IMR-90 (cell line): ENCODE data around the gene KCNK6. TPM values are rescaled to one million over a fixed set of nuclear protein-coding genes. Genes with fewer than 3 reads are reported as not detected.

Experiments used
- ATAC-seq: fragments of 200-7000 bp; cut with Tn5 transposase; 2 replicates; pipeline ENCODE4 v1.9.1; 2020; ENCODE audit warnings: low read depth, mild to moderate bottlenecking, moderate library complexity
- BruUV-seq: library from RNA; stranded (reverse); fragments of 400-500 nt; replicated peaks from 2 replicates; lab custom pipeline; 2021; lab: Mats Ljungman, UMichigan
- CTCF ChIA-PET: fragments of 300-600 bp; formaldehyde crosslinking; extraction: SDS; loops from one replicate; lab custom pipeline; 2021; ENCODE audit warnings: antibody characterized with exemption; lab: Yijun Ruan, JAX
- POLR2A ChIA-PET: fragments of 300-600 bp; sonication (Branson Sonifier 250); formaldehyde crosslinking; loops from one replicate; lab custom pipeline; 2022; ENCODE audit warnings: antibody characterized with exemption; ENCODE audit not compliant: unreplicated experiment; lab: Charles Lee
- DNase-seq: peaks from one replicate; pipeline ENCODE4 v3.0.0; 2013
- H2AFZ ChIP-seq: replicated peaks from 2 replicates; pipeline ENCODE3; 2013; ENCODE audit warnings: low read length, mild to moderate bottlenecking; ENCODE audit not compliant: poor library complexity
- H2AK5ac ChIP-seq: 2 replicates; pipeline ENCODE4 v1.6.1; 2013; ENCODE audit warnings: low read depth, low read length, inconsistent platforms
- H2AK9ac ChIP-seq: replicated peaks from 2 replicates; pipeline ENCODE3; 2013; ENCODE audit warnings: mild to moderate bottlenecking, low read depth, low read length, moderate library complexity; ENCODE audit not compliant: poor library complexity
- H2BK120ac ChIP-seq: 2 replicates; pipeline ENCODE4 v1.6.1; 2013; ENCODE audit warnings: low read depth, low read length, inconsistent platforms
- H2BK15ac ChIP-seq: 3 replicates; pipeline ENCODE4 v1.6.1; 2013; ENCODE audit warnings: low read depth, low read length, inconsistent platforms
- H2BK20ac ChIP-seq: 2 replicates; pipeline ENCODE4 v1.6.1; 2013; ENCODE audit warnings: low read depth, mild to moderate bottlenecking, inconsistent platforms, low read length, moderate library complexity
- H2BK5ac ChIP-seq: 2 replicates; pipeline ENCODE4 v1.6.1; 2013; ENCODE audit warnings: mild to moderate bottlenecking, low read depth, low read length, inconsistent platforms; ENCODE audit not compliant: poor library complexity, severe bottlenecking
- H3K14ac ChIP-seq: replicated peaks from 2 replicates; pipeline ENCODE4 v1.6.1; 2013; ENCODE audit warnings: low read depth, low read length, inconsistent platforms
- H3K18ac ChIP-seq: 2 replicates; pipeline ENCODE4 v1.6.1; 2013; ENCODE audit warnings: low read depth, low read length, control low read depth
- H3K23ac ChIP-seq: 2 replicates; pipeline ENCODE4 v1.6.1; 2013; ENCODE audit warnings: low read depth, low read length, inconsistent platforms
- H3K27ac ChIP-seq: 2 replicates; pipeline ENCODE4 v1.5.1; 2013; ENCODE audit warnings: mild to moderate bottlenecking, control low read depth, low read length; ENCODE audit not compliant: insufficient read depth
- H3K27me3 ChIP-seq: 2 replicates; pipeline ENCODE4 v1.6.1; 2013; ENCODE audit warnings: low read length; ENCODE audit not compliant: control insufficient read depth, insufficient read depth
- H3K36me3 ChIP-seq: 2 replicates; pipeline ENCODE4 v1.6.1; 2013; ENCODE audit warnings: low read length, mixed read lengths; ENCODE audit not compliant: control insufficient read depth, insufficient read depth
- H3K4ac ChIP-seq: 2 replicates; pipeline ENCODE4 v1.6.1; 2013; ENCODE audit warnings: low read depth, low read length, inconsistent platforms
- H3K4me1 ChIP-seq: 2 replicates; pipeline ENCODE4 v1.6.1; 2013; ENCODE audit warnings: low read length, mixed read lengths; ENCODE audit not compliant: control insufficient read depth, insufficient read depth
- H3K4me2 ChIP-seq: 2 replicates; pipeline ENCODE4 v1.6.1; 2013; ENCODE audit warnings: low read depth, mild to moderate bottlenecking, control low read depth, low read length, moderate library complexity
- H3K4me3 ChIP-seq: 2 replicates; pipeline ENCODE4 v1.5.1; 2013; ENCODE audit warnings: low read depth, mild to moderate bottlenecking, control low read depth, low read length, moderate library complexity; ENCODE audit not compliant: insufficient read depth
- H3K56ac ChIP-seq: 2 replicates; pipeline ENCODE4 v1.6.1; 2013; ENCODE audit warnings: low read length, inconsistent platforms; ENCODE audit not compliant: insufficient read depth; ENCODE audit errors: extremely low read depth
- H3K79me1 ChIP-seq, 2 experiments: 2 replicates each; pipeline ENCODE4 v1.6.1; 2013; ENCODE audit warnings: low read length in 2 of 2, inconsistent platforms in 1 of 2, low read depth in 1 of 2
- H3K9ac ChIP-seq: 2 replicates; pipeline ENCODE4 v1.6.1; 2013; ENCODE audit warnings: low read depth, low read length, control low read depth
- H3K9me1 ChIP-seq: 2 replicates; pipeline ENCODE4 v1.6.1; 2013; ENCODE audit warnings: low read length, inconsistent platforms; ENCODE audit not compliant: insufficient read depth
- H3K9me3 ChIP-seq: 2 replicates; pipeline ENCODE4 v1.6.1; 2013; ENCODE audit warnings: low read length; ENCODE audit not compliant: control insufficient read depth, insufficient read depth
- H4K20me1 ChIP-seq: 2 replicates; pipeline ENCODE4 v1.6.1; 2013; ENCODE audit warnings: low read length, inconsistent platforms; ENCODE audit not compliant: insufficient read depth
- H4K5ac ChIP-seq: 2 replicates; pipeline ENCODE4 v1.6.1; 2013; ENCODE audit warnings: mild to moderate bottlenecking, low read depth, low read length, control low read depth
- H4K8ac ChIP-seq, 2 experiments: 2 replicates each; pipeline ENCODE4 v1.6.1; 2013; ENCODE audit warnings: low read depth in 2 of 2, low read length in 2 of 2, control low read depth in 1 of 2, inconsistent platforms in 1 of 2
- H4K91ac ChIP-seq: 2 replicates; pipeline ENCODE4 v1.6.1; 2013; ENCODE audit warnings: low read depth, low read length, inconsistent platforms; ENCODE audit not compliant: insufficient read depth
- BHLHE40 ChIP-seq: fragments of 150-350 bp; IDR thresholded peaks from 2 replicates; pipeline ENCODE4 v1.6.1; 2016; ENCODE audit warnings: mild to moderate bottlenecking, low read depth, low read length
- CEBPB ChIP-seq: IDR thresholded peaks from 2 replicates; pipeline ENCODE4 v1.6.1; 2012; ENCODE audit warnings: low read depth, low read length, improper control_type of control experiment
- CHD1 ChIP-seq: IDR thresholded peaks from 2 replicates; pipeline ENCODE4 v1.6.1; 2012; ENCODE audit warnings: low read depth, low read length, improper control_type of control experiment
- FOS ChIP-seq: fragments of 150-350 bp; IDR thresholded peaks from 2 replicates; pipeline ENCODE4 v1.6.1; 2016; ENCODE audit warnings: low read depth, low read length
- MAFK ChIP-seq: IDR thresholded peaks from 2 replicates; pipeline ENCODE4 v1.6.1; 2012; ENCODE audit warnings: low read depth, low read length, improper control_type of control experiment
- MAZ ChIP-seq: IDR thresholded peaks from 2 replicates; pipeline ENCODE4 v1.6.1; 2012; ENCODE audit warnings: low read depth, mild to moderate bottlenecking, low read length, improper control_type of control experiment, moderate library complexity, borderline replicate concordance
- MXI1 ChIP-seq: IDR thresholded peaks from 2 replicates; pipeline ENCODE4 v1.6.1; 2012; ENCODE audit warnings: low read depth, mild to moderate bottlenecking, low read length, moderate library complexity, borderline replicate concordance
- NFE2L2 ChIP-seq: fragments of 150-350 bp; IDR thresholded peaks from 2 replicates; pipeline ENCODE4 v1.6.1; 2016; ENCODE audit warnings: low read depth, mild to moderate bottlenecking, low read length
- RAD21 ChIP-seq: IDR thresholded peaks from 2 replicates; pipeline ENCODE4 v1.6.1; 2012; ENCODE audit warnings: low read length, improper control_type of control experiment
- RCOR1 ChIP-seq: IDR thresholded peaks from 2 replicates; pipeline ENCODE4 v1.6.1; 2012; ENCODE audit warnings: mild to moderate bottlenecking, low read length, improper control_type of control experiment; ENCODE audit not compliant: insufficient replicate concordance
- RFX5 ChIP-seq: IDR thresholded peaks from 2 replicates; pipeline ENCODE4 v1.8.0; 2012; ENCODE audit warnings: low read depth, mild to moderate bottlenecking, low read length, moderate library complexity
- USF2 ChIP-seq: fragments of 150-350 bp; IDR thresholded peaks from 2 replicates; pipeline ENCODE4 v1.6.1; 2017; ENCODE audit warnings: mild to moderate bottlenecking, antibody characterized with exemption, low read length, low read depth
- WGBS, 2 experiments: methylation state at CpG; one replicate each; pipeline versions ENCODE4 v1.1.5 to v1.1.7; 2013; ENCODE audit warnings: missing lambda C conversion rate in 2 of 2; ENCODE audit not compliant: insufficient read length in 1 of 2; ENCODE audit errors: extremely low coverage in 2 of 2; 5-methylcytosine and 5-hydroxymethylcytosine counted together
- dilution Hi-C: fragments of 300-500 bp; cut with HindIII; formaldehyde crosslinking; loops from one replicate; pipeline ENCODE4 v1.14.3; 2018; ENCODE audit warnings: low sequenced_read_pairs; ENCODE audit not compliant: unreplicated experiment
- in situ Hi-C: fragments of 300-500 bp; cut with MboI; formaldehyde crosslinking; loops from 3 replicates; pipeline ENCODE4 v1.14.3; 2019; ENCODE audit warnings: low sequenced_read_pairs, inconsistent platforms, mixed read lengths
- intact Hi-C: fragments of 100-400 bp; cut with micrococcal nuclease; formaldehyde crosslinking; loops from 2 replicates; pipeline ENCODE4 v1.10.0; 2022
- polyA plus RNA-seq, 3 experiments: library from polyadenylated mRNA; depleted of rRNA; stranded (reverse); fragments of >200 nt; gene quantifications; 2 replicates each; pipeline ENCODE4 v1.2.3, GENCODE V29; 2012; ENCODE audit warnings: low replicate concordance in 1 of 3
- total RNA-seq: library from RNA; depleted of rRNA; stranded (reverse); fragments of >200 nt; gene quantifications from 2 replicates; pipeline ENCODE4 v1.2.3, GENCODE V29; 2012
- TF ChIP-seq, protein P1 (sequence below): fragments of 150-350 bp; IDR thresholded peaks from 2 replicates; pipeline ENCODE4 v1.6.1; 2016; ENCODE audit warnings: low read depth, mild to moderate bottlenecking, low read length, moderate library complexity, borderline replicate concordance

Gene KCNK6
- total and polyA plus RNA-seq, 2 of the 4 experiments (the other 2 are of a cell fraction), result 2.7 to 4.5 TPM

DNA sequence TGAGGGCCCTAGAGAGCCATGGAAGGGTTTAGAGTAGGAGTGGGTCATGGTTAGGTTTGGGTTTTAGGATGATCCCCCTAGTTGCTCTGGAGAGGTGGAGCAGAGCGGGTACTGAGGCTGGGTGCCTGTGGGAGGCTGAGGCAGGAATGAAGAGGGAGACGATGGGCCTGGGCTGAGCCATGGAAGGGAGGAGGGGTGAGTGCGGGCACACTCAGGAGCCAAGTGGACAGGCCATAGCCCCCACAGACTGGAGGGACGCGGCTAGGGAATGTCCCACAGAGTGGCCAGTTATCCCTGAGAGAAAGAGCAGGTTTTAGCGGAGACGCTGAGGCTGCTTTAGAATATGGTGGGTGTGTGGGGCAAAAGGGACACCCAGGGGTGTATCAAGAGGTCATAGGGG lies 10.0 kb downstream of the KCNK6 start:
- Histone ChIP-seq H4K8ac (no peak overlapping the region), H4K5ac (no peak overlapping the region), H3K23ac (no peak overlapping the region), H2BK15ac (no peak overlapping the region), H4K91ac (no peak overlapping the region), H3K79me1 (no peaks in the 10 kb centered on the region), H3K9ac (no peak overlapping the region), H3K36me3 (peaks cover 18% of the 10 kb centered on the region), H4K20me1 (no peaks in the 10 kb centered on the region), H3K9me1 (no peaks in the 10 kb centered on the region), H3K27ac (no peak overlapping the region), H3K4ac (no peak overlapping the region), H3K14ac (no peak overlapping the region), H3K4me3 (no peak overlapping the region), H2BK5ac (no peak overlapping the region), H3K27me3 (no peaks in the 10 kb centered on the region), H3K9me3 (no peaks in the 10 kb centered on the region), H2AFZ (peak overlapping the region; percentile 58), H2AK5ac (no peak overlapping the region), H3K18ac (no peak overlapping the region), H3K4me1 (no peaks in the 10 kb centered on the region), H3K56ac (no peak overlapping the region), H2AK9ac (no peak overlapping the region), H3K4me2 (no peak overlapping the region), H2BK120ac (no peak overlapping the region), H2BK20ac (no peak overlapping the region)
- DNase-seq, result no peak
- ATAC-seq, result no peak
- intact Hi-C loops, result no loop called here
- dilution Hi-C loops, result no loop called here
- 90% methylated on average over 6 of the region's 7 CpGs; no CpG with 5 or more reads in 1 of the 2 experiments for WGBS, 2 experiments
- POLR2A ChIA-PET, result no interaction called here
- in situ Hi-C loops, result loop anchor here (5.0 to 10.0 kb wide), 2 partner anchors 97 to 435 kb away; no protein-coding TSS in a partner anchor
- no peak for TF ChIP-seq RCOR1
- TF ChIP-seq CEBPB, result no peak
- TF ChIP-seq FOS, result no peak
- no peak for TF ChIP-seq RFX5
- no peak for TF ChIP-seq MAFK
- TF ChIP-seq RAD21, result no peak
- TF ChIP-seq, protein P1, sequence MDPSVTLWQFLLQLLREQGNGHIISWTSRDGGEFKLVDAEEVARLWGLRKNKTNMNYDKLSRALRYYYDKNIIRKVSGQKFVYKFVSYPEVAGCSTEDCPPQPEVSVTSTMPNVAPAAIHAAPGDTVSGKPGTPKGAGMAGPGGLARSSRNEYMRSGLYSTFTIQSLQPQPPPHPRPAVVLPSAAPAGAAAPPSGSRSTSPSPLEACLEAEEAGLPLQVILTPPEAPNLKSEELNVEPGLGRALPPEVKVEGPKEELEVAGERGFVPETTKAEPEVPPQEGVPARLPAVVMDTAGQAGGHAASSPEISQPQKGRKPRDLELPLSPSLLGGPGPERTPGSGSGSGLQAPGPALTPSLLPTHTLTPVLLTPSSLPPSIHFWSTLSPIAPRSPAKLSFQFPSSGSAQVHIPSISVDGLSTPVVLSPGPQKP, result no peak
- no peak for TF ChIP-seq USF2
- no peak for TF ChIP-seq CHD1
- no peak for TF ChIP-seq NFE2L2
- TF ChIP-seq MAZ, result no peak
- no peak for TF ChIP-seq MXI1
- no peak for TF ChIP-seq BHLHE40
- no TSS peak for BruUV-seq
- CTCF ChIA-PET, result no interaction called here
